H1 (cell line): ENCODE results near the gene PTGES2. TPM values are rescaled to one million over a fixed set of nuclear protein-coding genes. Genes with fewer than 3 reads are reported as not detected.

ENCODE experiments used
- CTCF ChIA-PET: fragments of 300-600 bp; sonication (Branson Sonifier 250); formaldehyde crosslinking; loops from one replicate; lab custom pipeline; 2021; ENCODE audit not compliant: partially characterized antibody; lab: Charles Lee
- POLR2A ChIA-PET: fragments of 300-600 bp; sonication (Branson Sonifier 250); formaldehyde crosslinking; loops from one replicate; lab custom pipeline; 2021; ENCODE audit warnings: inconsistent platforms; ENCODE audit not compliant: partially characterized antibody; lab: Charles Lee
- DNase-seq, 2 experiments: peaks; one replicate each; pipeline versions ENCODE4 v3.0.0 to v3.0.0-alpha.2; 2010 to 2022; ENCODE audit warnings: low spot score in 2 of 2, low read depth in 1 of 2, mixed read lengths in 1 of 2
- FAIRE-seq: peaks from 2 replicates; lab custom pipeline; 2011; peaks lifted over from hg19 to GRCh38; lab: Jason Lieb, UNC
- H2AFZ ChIP-seq: 2 replicates; pipeline ENCODE4 v1.8.1; 2012; ENCODE audit warnings: low read length, inconsistent platforms
- H2AK5ac ChIP-seq: 2 replicates; pipeline ENCODE4 v1.6.1; 2013; ENCODE audit warnings: low read depth, low read length
- H2BK120ac ChIP-seq: replicated peaks from 2 replicates; pipeline ENCODE3; 2013; ENCODE audit warnings: low read depth, low read length, inconsistent platforms
- H2BK12ac ChIP-seq: 2 replicates; pipeline ENCODE4 v1.6.1; 2013; ENCODE audit warnings: low read depth, low read length
- H2BK15ac ChIP-seq: 2 replicates; pipeline ENCODE4 v1.6.1; 2013; ENCODE audit warnings: low read length
- H2BK20ac ChIP-seq: 2 replicates; pipeline ENCODE4 v1.6.1; 2013; ENCODE audit warnings: low read length
- H2BK5ac ChIP-seq: 2 replicates; pipeline ENCODE4 v1.6.1; 2013; ENCODE audit warnings: low read depth, low read length
- H3K14ac ChIP-seq: 2 replicates; pipeline ENCODE4 v1.6.1; 2013; ENCODE audit warnings: inconsistent platforms; ENCODE audit not compliant: insufficient read length
- H3K18ac ChIP-seq: 2 replicates; pipeline ENCODE4 v1.6.1; 2013; ENCODE audit warnings: low read length; ENCODE audit errors: extremely low read depth
- H3K23ac ChIP-seq: 2 replicates; pipeline ENCODE4 v1.6.1; 2013; ENCODE audit warnings: inconsistent platforms; ENCODE audit not compliant: insufficient read length
- H3K23me2 ChIP-seq: 2 replicates; pipeline ENCODE4 v1.6.1; 2013; ENCODE audit warnings: low read depth, low read length
- H3K27ac ChIP-seq: 2 replicates; pipeline ENCODE4 v1.6.1; 2011; ENCODE audit warnings: low read depth, low read length, inconsistent platforms
- H3K27me3 ChIP-seq, 4 experiments: replicated peaks in 1 of 4; 1 replicate in 1 of 4; 2 replicates in 3 of 4; pipeline versions ENCODE4 v1.6.1 to v1.8.1; 2011 to 2013; ENCODE audit warnings: low read length in 3 of 4, mild to moderate bottlenecking in 3 of 4, inconsistent platforms in 2 of 4, mixed read lengths in 2 of 4, moderate library complexity in 1 of 4; ENCODE audit not compliant: control insufficient read depth in 3 of 4, insufficient read depth in 3 of 4; ENCODE audit errors: extremely low read depth in 1 of 4
- H3K36me3 ChIP-seq, 4 experiments: 2 replicates each; pipeline versions ENCODE4 v1.6.1 to v1.8.1; 2011 to 2013; ENCODE audit warnings: mild to moderate bottlenecking in 4 of 4, low read length in 3 of 4, moderate library complexity in 2 of 4, control low read depth in 1 of 4, inconsistent platforms in 1 of 4; ENCODE audit not compliant: insufficient read depth in 4 of 4, control insufficient read depth in 2 of 4
- H3K4ac ChIP-seq: replicated peaks from 2 replicates; pipeline ENCODE3; 2013; ENCODE audit warnings: low read length, low read depth, mixed read lengths, inconsistent platforms; ENCODE audit not compliant: insufficient read length
- H3K4me1 ChIP-seq, 4 experiments: replicated peaks in 1 of 4; 1 replicate in 1 of 4; 2 replicates in 3 of 4; pipeline versions ENCODE4 v1.6.1 to v1.8.1; 2011 to 2013; ENCODE audit warnings: low read length in 3 of 4, inconsistent platforms in 2 of 4, mixed read lengths in 1 of 4; ENCODE audit not compliant: insufficient read depth in 4 of 4, control insufficient read depth in 3 of 4
- H3K4me2 ChIP-seq, 2 experiments: 2 replicates each; pipeline versions ENCODE4 v1.6.1 to v1.8.1; 2011 to 2013; ENCODE audit warnings: low read depth in 2 of 2, low read length in 2 of 2, control low read depth in 1 of 2, inconsistent platforms in 1 of 2, mild to moderate bottlenecking in 1 of 2; ENCODE audit not compliant: insufficient read depth in 1 of 2
- H3K4me3 ChIP-seq, 4 experiments: fragments of 200-600, 300-600 bp in 1 of 4; sonication (generic), shearing (Covaris generic), sonication (Bioruptor Twin) in 1 of 4; 2 replicates each; pipeline versions ENCODE4 v1.5.1 to v1.8.1; 2011 to 2016; ENCODE audit warnings: low read length in 4 of 4, low read depth in 3 of 4, control low read depth in 2 of 4, inconsistent platforms in 2 of 4, mild to moderate bottlenecking in 2 of 4, mixed read lengths in 1 of 4, moderate library complexity in 1 of 4; ENCODE audit not compliant: insufficient read depth in 2 of 4; ENCODE audit errors: extremely low read depth in 1 of 4
- H3K56ac ChIP-seq: replicated peaks from 2 replicates; pipeline ENCODE3; 2013; ENCODE audit warnings: low read depth, mild to moderate bottlenecking, mixed read lengths, low read length, inconsistent platforms; ENCODE audit not compliant: insufficient read length
- H3K79me1 ChIP-seq: 2 replicates; pipeline ENCODE4 v1.6.1; 2013; ENCODE audit warnings: low read depth, low read length, control low read depth
- H3K79me2 ChIP-seq, 2 experiments: 2 replicates each; pipeline versions ENCODE4 v1.6.1 to v1.8.1; 2012 to 2013; ENCODE audit warnings: low read length in 2 of 2, mild to moderate bottlenecking in 2 of 2, inconsistent platforms in 1 of 2; ENCODE audit not compliant: insufficient read depth in 2 of 2, control insufficient read depth in 1 of 2
- H3K9ac ChIP-seq, 4 experiments: replicated peaks in 1 of 4; 1 replicate in 1 of 4; 2 replicates in 3 of 4; pipeline versions ENCODE4 v1.6.1 to v1.8.1; 2011 to 2013; ENCODE audit warnings: low read depth in 3 of 4, low read length in 3 of 4, control low read depth in 2 of 4, mild to moderate bottlenecking in 2 of 4, moderate library complexity in 2 of 4, inconsistent platforms in 1 of 4; ENCODE audit errors: extremely low read depth in 1 of 4
- H3K9me3 ChIP-seq, 2 experiments: 2 replicates each; pipeline versions ENCODE4 v1.6.1 to v1.8.1; 2012 to 2013; ENCODE audit warnings: mild to moderate bottlenecking in 2 of 2, moderate library complexity in 2 of 2, control low read depth in 1 of 2, inconsistent platforms in 1 of 2, low read depth in 1 of 2, low read length in 1 of 2, mixed read lengths in 1 of 2; ENCODE audit not compliant: insufficient read depth in 2 of 2
- H4K20me1 ChIP-seq, 2 experiments: replicated peaks in 1 of 2; 2 replicates each; pipeline versions ENCODE3 to v1.8.1; 2011 to 2013; ENCODE audit warnings: inconsistent platforms in 2 of 2, low read length in 2 of 2, mild to moderate bottlenecking in 1 of 2; ENCODE audit not compliant: insufficient read depth in 2 of 2, control insufficient read depth in 1 of 2
- H4K5ac ChIP-seq: 2 replicates; pipeline ENCODE4 v1.6.1; 2013; ENCODE audit warnings: low read length, low read depth, mixed read lengths, inconsistent platforms; ENCODE audit not compliant: insufficient read length
- H4K8ac ChIP-seq: 2 replicates; pipeline ENCODE4 v1.8.0; 2013; ENCODE audit warnings: mild to moderate bottlenecking, moderate library complexity, low read length, inconsistent platforms; ENCODE audit not compliant: insufficient read depth; ENCODE audit errors: extremely low read depth
- H4K91ac ChIP-seq: replicated peaks from 2 replicates; pipeline ENCODE3; 2013; ENCODE audit warnings: low read length, mixed read lengths, inconsistent platforms; ENCODE audit not compliant: insufficient read length
- BRCA1 ChIP-seq: IDR thresholded peaks from 2 replicates; pipeline ENCODE4 v1.6.1; 2012; ENCODE audit warnings: low read depth, low read length, improper control_type of control experiment
- EP300 ChIP-seq, 2 experiments: IDR thresholded peaks; 1 replicate in 1 of 2; 2 replicates in 1 of 2; pipeline ENCODE4 v1.6.1; 2011 to 2012; ENCODE audit warnings: low read depth in 2 of 2, low read length in 2 of 2, mild to moderate bottlenecking in 2 of 2, borderline replicate concordance in 1 of 2, inconsistent platforms in 1 of 2, moderate library complexity in 1 of 2
- GABPA ChIP-seq: IDR thresholded peaks from 2 replicates; pipeline ENCODE4 v1.6.1; 2011; ENCODE audit warnings: mild to moderate bottlenecking, low read length, moderate library complexity, borderline replicate concordance; ENCODE audit not compliant: insufficient read depth
- JUND ChIP-seq: IDR thresholded peaks from 2 replicates; pipeline ENCODE4 v1.6.1; 2011; ENCODE audit warnings: mild to moderate bottlenecking, improper control_type of control experiment, low read length
- POLR2AphosphoS5 ChIP-seq: IDR thresholded peaks from 2 replicates; pipeline ENCODE4 v1.6.1; 2011; ENCODE audit warnings: low read depth, low read length
- TBP ChIP-seq: IDR thresholded peaks from 2 replicates; pipeline ENCODE4 v1.6.1; 2011; ENCODE audit warnings: low read depth, low read length, improper control_type of control experiment
- WGBS, 2 experiments: shearing (Covaris generic) in 1 of 2; methylation state at CpG; one replicate each; pipeline versions ENCODE4 v1.1.6 to v1.1.7; 2013 to 2015; ENCODE audit warnings: low lambda C conversion rate in 2 of 2, mixed read lengths in 2 of 2, inconsistent platforms in 1 of 2, low coverage in 1 of 2, missing lambda C conversion rate in 1 of 2; ENCODE audit not compliant: insufficient replicate concordance in 2 of 2, insufficient coverage in 1 of 2, insufficient read length in 1 of 2; ENCODE audit errors: extremely low coverage in 1 of 2, missing lambda C conversion rate in 1 of 2; 5-methylcytosine and 5-hydroxymethylcytosine counted together
- polyA plus RNA-seq, 7 experiments: library from polyadenylated mRNA; depleted of rRNA in 3 of 7; stranded (reverse) in 5 of 7; unstranded in 2 of 7; fragments of >200 nt in 5 of 7; fragments of 200-250 nt in 2 of 7; gene quantifications; 1 replicate in 5 of 7; 2 replicates in 1 of 7; 4 replicates in 1 of 7; pipeline versions ENCODE4 v1.2.1 to v1.2.3, GENCODE V29; 2011 to 2013; ENCODE audit warnings: missing spikeins in 2 of 7, mixed read lengths in 2 of 7
- total RNA-seq: library from RNA; stranded (reverse); fragmentation: NEBNext Ultra II Directional; extraction: Animal tissue kit (Norgen Biotek cat#: 25700); gene quantifications from 2 replicates; pipeline ENCODE4 v1.2.1, GENCODE V29; 2021
- TF ChIP-seq, protein P1 (sequence below): IDR thresholded peaks from 2 replicates; pipeline ENCODE4 v1.6.1; 2012; ENCODE audit warnings: inconsistent platforms
- TF ChIP-seq, protein P2 (sequence below): IDR thresholded peaks from 2 replicates; pipeline ENCODE4 v1.6.1; 2012; ENCODE audit warnings: low read length, inconsistent platforms

PTGES2 gene
- total and polyA plus RNA-seq, 2 of the 8 experiments (the other 6 are each of a cell fraction or from before 2014, with no cell fraction given): 80.7 to 81.2 TPM

DNA sequence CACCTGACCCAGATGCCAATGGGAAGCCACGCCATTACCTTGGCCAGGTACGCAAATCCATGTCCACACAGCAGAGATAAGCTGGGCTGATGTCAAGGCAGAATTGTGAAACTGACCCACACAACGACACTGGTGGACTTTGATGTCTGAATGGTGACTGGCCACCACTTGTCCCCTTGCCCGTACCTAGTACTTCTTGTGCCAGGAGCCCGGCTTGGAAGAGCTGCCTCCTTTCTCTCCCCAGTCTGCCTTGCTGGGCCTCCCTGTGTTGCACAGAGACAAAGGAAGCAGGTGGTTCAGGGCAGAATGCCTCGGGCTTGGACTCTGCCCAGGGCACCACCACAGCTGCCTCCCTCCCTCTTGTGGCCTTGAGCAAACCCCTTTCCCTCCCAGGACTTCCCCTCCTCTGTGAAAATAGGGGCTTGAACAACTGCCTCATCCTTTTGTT is 23.3 kb downstream of the PTGES2 start:
- no peak overlapping the region for H3K4me2 ChIP-seq
- no peak overlapping the region for H2BK120ac ChIP-seq
- H3K23ac ChIP-seq: no peak overlapping the region
- no peak overlapping the region for H2AFZ ChIP-seq
- H2AK5ac ChIP-seq: no peak overlapping the region
- no peak for DNase-seq
- no peak overlapping the region for H3K4ac ChIP-seq
- peaks cover 11 to 16% (median 12%) of the 10 kb centered on the region in 4 experiments for H3K4me1 ChIP-seq
- no peak overlapping the region for H4K91ac ChIP-seq
- H3K4me3 ChIP-seq: no peak overlapping the region
- peaks cover 25 to 56% (median 44%) of the 10 kb centered on the region in 4 experiments for H3K36me3 ChIP-seq
- H3K9me3 ChIP-seq: no peaks in the 10 kb centered on the region
- no peak overlapping the region for H3K27ac ChIP-seq
- peaks cover 9 to 34% of the 10 kb centered on the region in 2 experiments for H4K20me1 ChIP-seq
- no peak overlapping the region for H2BK5ac ChIP-seq
- FAIRE-seq: no peak
- no peak overlapping the region for H3K9ac ChIP-seq
- WGBS, 2 experiments: 92% methylated on average over 6 of the region's 6 CpGs; no CpG with 5 or more reads in 1 of the 2 experiments
- no peak overlapping the region for H4K8ac ChIP-seq
- no peak overlapping the region for H3K56ac ChIP-seq
- H3K27me3 ChIP-seq: no peaks in the 10 kb centered on the region
- H2BK20ac ChIP-seq: no peak overlapping the region
- ChIA-PET POLR2A (interaction anchor here (1.6 to 12.1 kb wide), 3 partner anchors 11 to 24 kb away, joined by 4 to 119 read pairs (median 33); no protein-coding TSS in a partner anchor), CTCF (interaction anchor here (0.7 to 10.5 kb wide), 7 partner anchors 10 to 69 kb away, joined by 3 to 114 read pairs (median 6); no protein-coding TSS in a partner anchor)
- H3K14ac ChIP-seq: no peak overlapping the region
- H3K23me2 ChIP-seq: peaks cover under 1% of the 10 kb centered on the region
- H3K18ac ChIP-seq: no peak overlapping the region
- H2BK15ac ChIP-seq: no peak overlapping the region
- H3K79me2 ChIP-seq: peaks cover 0 to 16% of the 10 kb centered on the region in 2 experiments; a peak in 2 of 4 replicates
- TF ChIP-seq JUND: no peak
- TF ChIP-seq, protein P1, sequence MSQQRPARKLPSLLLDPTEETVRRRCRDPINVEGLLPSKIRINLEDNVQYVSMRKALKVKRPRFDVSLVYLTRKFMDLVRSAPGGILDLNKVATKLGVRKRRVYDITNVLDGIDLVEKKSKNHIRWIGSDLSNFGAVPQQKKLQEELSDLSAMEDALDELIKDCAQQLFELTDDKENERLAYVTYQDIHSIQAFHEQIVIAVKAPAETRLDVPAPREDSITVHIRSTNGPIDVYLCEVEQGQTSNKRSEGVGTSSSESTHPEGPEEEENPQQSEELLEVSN: no peak
- no peak for TF ChIP-seq TBP
- TF ChIP-seq BRCA1: no peak
- peak; percentile 22; the same call in 1 of the 2 replicates for TF ChIP-seq POLR2AphosphoS5
- TF ChIP-seq EP300 (IDR thresholded peaks at IDR 0.05; ENCODE audit: borderline replicate concordance in 1 of 2, low read depth in 2 of 2, low read length in 2 of 2): no peak
- no peak for TF ChIP-seq GABPA
- TF ChIP-seq, protein P2, sequence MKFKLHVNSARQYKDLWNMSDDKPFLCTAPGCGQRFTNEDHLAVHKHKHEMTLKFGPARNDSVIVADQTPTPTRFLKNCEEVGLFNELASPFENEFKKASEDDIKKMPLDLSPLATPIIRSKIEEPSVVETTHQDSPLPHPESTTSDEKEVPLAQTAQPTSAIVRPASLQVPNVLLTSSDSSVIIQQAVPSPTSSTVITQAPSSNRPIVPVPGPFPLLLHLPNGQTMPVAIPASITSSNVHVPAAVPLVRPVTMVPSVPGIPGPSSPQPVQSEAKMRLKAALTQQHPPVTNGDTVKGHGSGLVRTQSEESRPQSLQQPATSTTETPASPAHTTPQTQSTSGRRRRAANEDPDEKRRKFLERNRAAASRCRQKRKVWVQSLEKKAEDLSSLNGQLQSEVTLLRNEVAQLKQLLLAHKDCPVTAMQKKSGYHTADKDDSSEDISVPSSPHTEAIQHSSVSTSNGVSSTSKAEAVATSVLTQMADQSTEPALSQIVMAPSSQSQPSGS: no peak
- H2BK12ac ChIP-seq: no peak overlapping the region
- no peak overlapping the region for H4K5ac ChIP-seq
- peaks cover 11% of the 10 kb centered on the region for H3K79me1 ChIP-seq
